Fibroblast of villous mesenchyme (primary cell): ENCODE data around the gene PFKFB2. TPM values are rescaled to one million over a fixed set of nuclear protein-coding genes. Genes with fewer than 3 reads are reported as not detected.

Experiments
- DNase-seq: peaks from one replicate; pipeline ENCODE4 v3.0.0-alpha.2; 2010; ENCODE audit warnings: low read depth
- H3K4me3 ChIP-seq: 2 replicates; pipeline ENCODE4 v1.5.1; 2011; ENCODE audit warnings: low read depth, mild to moderate bottlenecking, low read length
- total RNA-seq: library from RNA; depleted of rRNA; stranded (reverse); fragments of >200 nt; gene quantifications from 2 replicates; pipeline ENCODE4 v1.2.3, GENCODE V29; 2012
- TF ChIP-seq, protein P1 (sequence below): IDR thresholded peaks from 2 replicates; pipeline ENCODE4 v1.5.1; 2012; ENCODE audit warnings: low read depth, mild to moderate bottlenecking, low read length; ENCODE audit not compliant: insufficient read depth

Gene PFKFB2
- total RNA-seq, 1 donor: 6.9 TPM

DNA sequence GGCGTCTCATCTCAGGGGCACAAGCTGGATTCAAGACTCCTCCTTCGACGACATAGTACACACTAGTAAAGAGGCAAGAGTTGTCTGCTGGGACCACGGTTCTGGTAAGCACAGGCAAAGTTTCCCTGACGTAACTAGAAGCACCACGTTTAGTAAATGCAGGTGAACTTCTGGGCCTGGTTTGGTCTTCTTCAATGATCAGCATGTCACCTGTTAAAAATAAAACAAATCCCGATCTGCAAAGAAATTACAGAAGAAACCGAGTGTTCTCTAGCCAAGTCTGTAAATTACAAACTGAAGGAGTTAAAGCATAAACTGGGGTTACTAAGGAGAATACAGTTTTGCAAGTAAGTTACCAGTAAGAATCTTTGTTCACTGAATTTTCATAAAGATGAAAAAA is 3.6 kb upstream of the PFKFB2 start:
- TF ChIP-seq, protein P1, sequence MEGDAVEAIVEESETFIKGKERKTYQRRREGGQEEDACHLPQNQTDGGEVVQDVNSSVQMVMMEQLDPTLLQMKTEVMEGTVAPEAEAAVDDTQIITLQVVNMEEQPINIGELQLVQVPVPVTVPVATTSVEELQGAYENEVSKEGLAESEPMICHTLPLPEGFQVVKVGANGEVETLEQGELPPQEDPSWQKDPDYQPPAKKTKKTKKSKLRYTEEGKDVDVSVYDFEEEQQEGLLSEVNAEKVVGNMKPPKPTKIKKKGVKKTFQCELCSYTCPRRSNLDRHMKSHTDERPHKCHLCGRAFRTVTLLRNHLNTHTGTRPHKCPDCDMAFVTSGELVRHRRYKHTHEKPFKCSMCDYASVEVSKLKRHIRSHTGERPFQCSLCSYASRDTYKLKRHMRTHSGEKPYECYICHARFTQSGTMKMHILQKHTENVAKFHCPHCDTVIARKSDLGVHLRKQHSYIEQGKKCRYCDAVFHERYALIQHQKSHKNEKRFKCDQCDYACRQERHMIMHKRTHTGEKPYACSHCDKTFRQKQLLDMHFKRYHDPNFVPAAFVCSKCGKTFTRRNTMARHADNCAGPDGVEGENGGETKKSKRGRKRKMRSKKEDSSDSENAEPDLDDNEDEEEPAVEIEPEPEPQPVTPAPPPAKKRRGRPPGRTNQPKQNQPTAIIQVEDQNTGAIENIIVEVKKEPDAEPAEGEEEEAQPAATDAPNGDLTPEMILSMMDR: no peak
- H3K4me3 ChIP-seq: peak overlapping the region; percentile 96
- DNase-seq: no peak

DNA sequence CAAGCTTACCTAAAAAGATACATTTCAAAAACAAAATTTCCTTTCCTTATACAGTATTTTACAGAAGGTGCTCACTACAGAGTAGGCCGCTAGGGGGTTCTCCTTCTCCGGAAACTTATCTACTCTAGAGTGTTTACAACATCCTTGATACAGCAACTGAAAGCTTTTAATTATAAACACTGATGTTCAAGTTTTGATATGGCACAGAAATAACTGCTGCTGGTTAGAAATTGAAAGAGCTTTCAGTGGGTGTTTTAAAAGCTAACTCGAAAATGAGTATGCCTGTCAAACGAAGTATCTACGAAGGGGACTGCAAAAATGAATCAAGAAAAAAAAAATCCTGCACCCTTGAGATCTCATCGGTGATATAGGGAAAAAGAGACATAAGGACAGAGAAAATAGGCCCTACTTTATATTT is 3.1 kb upstream of the PFKFB2 start:
- TF ChIP-seq, protein P1: peak; percentile 81
- H3K4me3 ChIP-seq: peak overlapping the region; percentile 96
- DNase-seq: peak; percentile 69

- TF ChIP-seq, protein P1: no peak
- peak; percentile 90 for DNase-seq
- peak overlapping the region; percentile 96 for H3K4me3 ChIP-seq
These were observed 2.4 kb upstream of the PFKFB2 start for GRCh38 chr1:207050480-207051190.

- H3K4me3 ChIP-seq: peak within 1 kb of the TSS; percentile 96
- DNase-seq: no peak
- TF ChIP-seq, protein P1: no peak
These were observed 1.7 kb upstream of the PFKFB2 start, which contains the start of gene YOD1 for GRCh38 chr1:207051191-207051943. YOD1 (minus strand) TSS chr1:207051208; CDS start chr1:207051030, 178 bp downstream.

GRCh38 chr1:207054491-207054890 is 1.4 kb downstream of the PFKFB2 start:
- no peak for DNase-seq
- H3K4me3 ChIP-seq: no peak overlapping the region
- TF ChIP-seq, protein P1: no peak

DNA sequence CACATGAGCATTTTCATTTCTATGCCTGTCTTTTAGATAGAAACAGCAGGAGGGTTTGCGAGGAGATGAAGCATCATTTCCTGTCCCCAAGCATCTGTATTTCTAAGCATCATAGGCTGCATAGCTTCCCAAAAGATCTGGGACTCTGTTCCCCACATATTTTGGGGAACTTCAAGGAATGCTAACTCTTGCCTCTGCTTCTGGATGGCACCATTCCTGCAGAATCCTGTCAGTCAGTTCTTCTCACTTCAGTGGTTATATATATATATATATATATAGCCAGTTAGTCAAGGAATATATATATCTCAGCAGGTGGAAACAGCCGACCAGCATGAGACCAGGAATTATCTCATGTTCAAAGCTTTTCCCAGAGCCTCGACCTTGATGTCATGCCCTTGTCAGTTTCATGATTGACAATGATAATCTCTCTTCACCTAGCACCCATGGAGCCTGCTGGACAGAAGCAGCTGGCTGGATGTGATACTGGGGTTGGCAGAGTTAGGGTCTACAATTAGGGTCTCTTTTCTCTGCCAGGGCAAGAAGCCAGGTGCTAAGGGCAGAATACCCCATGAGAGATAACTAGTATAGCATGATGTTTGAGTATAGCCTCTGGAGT is 2.4 kb downstream of the PFKFB2 start:
- TF ChIP-seq, protein P1: no peak
- no peak for DNase-seq
- H3K4me3 ChIP-seq: no peak overlapping the region
